Endodermal cell (in vitro differentiated cells): ENCODE data around the gene ATP13A3. TPM values are rescaled to one million over a fixed set of nuclear protein-coding genes. Genes with fewer than 3 reads are reported as not detected.

ENCODE experiments used
- DNase-seq: peaks from one replicate; pipeline ENCODE4 v3.0.0-alpha.2; 2017
- H3K27ac ChIP-seq: 2 replicates; pipeline ENCODE4 v1.5.1; 2013; ENCODE audit warnings: mild to moderate bottlenecking, low read depth, low read length, moderate library complexity
- H3K27me3 ChIP-seq: 2 replicates; pipeline ENCODE4 v1.6.1; 2013; ENCODE audit warnings: mild to moderate bottlenecking, low read length, moderate library complexity; ENCODE audit not compliant: insufficient read depth, control insufficient read depth, poor library complexity, severe bottlenecking
- H3K36me3 ChIP-seq: 2 replicates; pipeline ENCODE4 v1.7.0; 2013; ENCODE audit warnings: mild to moderate bottlenecking, low read length, moderate library complexity; ENCODE audit not compliant: control insufficient read depth, insufficient read depth
- H3K4me1 ChIP-seq: one replicate; pipeline ENCODE4 v1.7.0; 2013; ENCODE audit warnings: low read length; ENCODE audit not compliant: control insufficient read depth, insufficient read depth
- H3K4me3 ChIP-seq: 2 replicates; pipeline ENCODE4 v1.5.1; 2013; ENCODE audit warnings: mild to moderate bottlenecking, low read length, moderate library complexity
- H3K9ac ChIP-seq: 2 replicates; pipeline ENCODE4 v1.6.1; 2013; ENCODE audit warnings: mild to moderate bottlenecking, low read length, moderate library complexity; ENCODE audit not compliant: poor library complexity, severe bottlenecking; ENCODE audit errors: extremely low read depth
- H3K9me3 ChIP-seq: 2 replicates; pipeline ENCODE4 v1.6.1; 2013; ENCODE audit warnings: mild to moderate bottlenecking, low read length, moderate library complexity; ENCODE audit not compliant: control insufficient read depth
- H3K27ac Mint-ChIP-seq: 2 replicates; pipeline ENCODE4 v1.8.0; 2020; ENCODE audit warnings: mixed read lengths
- H3K27me3 Mint-ChIP-seq: 2 replicates; pipeline ENCODE4 v1.8.0; 2021; ENCODE audit warnings: mild to moderate bottlenecking, mixed read lengths; ENCODE audit not compliant: insufficient read depth
- H3K36me3 Mint-ChIP-seq: 2 replicates; pipeline ENCODE4 v1.8.0; 2020; ENCODE audit warnings: low read depth, mixed read lengths
- H3K4me1 Mint-ChIP-seq: 2 replicates; pipeline ENCODE4 v1.8.0; 2020; ENCODE audit warnings: mixed read lengths
- H3K4me3 Mint-ChIP-seq: 2 replicates; pipeline ENCODE4 v1.8.0; 2020; ENCODE audit warnings: mild to moderate bottlenecking, moderate library complexity, mixed read lengths
- H3K9me3 Mint-ChIP-seq: 2 replicates; pipeline ENCODE4 v1.8.0; 2020; ENCODE audit warnings: mild to moderate bottlenecking, mixed read lengths
- WGBS, 2 experiments: methylation state at CpG; one replicate each; pipeline versions ENCODE4 v1.1.5 to v1.1.7; 2013; ENCODE audit warnings: missing lambda C conversion rate in 2 of 2, mixed read lengths in 1 of 2; ENCODE audit not compliant: insufficient coverage in 1 of 2, insufficient read length in 1 of 2; 5-methylcytosine and 5-hydroxymethylcytosine counted together
- total RNA-seq, 2 donors: library from RNA; stranded (reverse); fragmentation: NEBNext Ultra II Directional in 1 of 2; extraction: Animal tissue kit (Norgen Biotek cat#: 25700) in 1 of 2; gene quantifications; 2 replicates in 1 of 2; 3 replicates in 1 of 2; pipeline ENCODE4 v1.2.1, GENCODE V29; 2021
- TF ChIP-seq, protein P1 (sequence below): fragments of 200-600 bp; sonication (generic); conservative IDR thresholded peaks from 2 replicates; pipeline ENCODE4 v1.5.0; 2021; ENCODE audit warnings: antibody characterized with exemption, mild to moderate bottlenecking

The ATP13A3 gene
- total RNA-seq, 2 donors from 2014 or later: 99.7 to 125 TPM

DNA sequence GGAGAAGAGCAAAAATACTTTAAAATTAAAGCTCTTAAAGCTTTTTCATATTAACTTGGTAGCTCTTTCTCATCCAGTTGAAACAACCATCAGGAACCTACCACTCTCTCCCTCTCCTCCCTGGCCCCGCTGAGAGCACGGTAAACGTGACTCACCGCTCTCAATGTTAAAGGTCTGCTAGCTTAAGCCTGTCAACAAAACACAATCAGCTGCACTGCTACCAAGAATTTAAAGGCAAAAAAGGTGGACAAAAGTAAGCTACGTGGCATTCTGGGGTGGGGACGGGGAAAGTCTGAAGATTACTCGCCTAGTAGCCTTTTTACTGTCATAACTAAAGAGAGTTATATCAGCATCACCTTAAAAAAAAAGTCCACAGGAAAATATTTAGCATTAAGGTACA, 79.4 kb downstream of the ATP13A3 start:
- H3K4me1 Mint-ChIP-seq: peaks cover 2% of the 10 kb centered on the region
- 73 to 81% methylated on average over 2 to 7 of the region's 7 CpGs for WGBS, 2 experiments

DNA sequence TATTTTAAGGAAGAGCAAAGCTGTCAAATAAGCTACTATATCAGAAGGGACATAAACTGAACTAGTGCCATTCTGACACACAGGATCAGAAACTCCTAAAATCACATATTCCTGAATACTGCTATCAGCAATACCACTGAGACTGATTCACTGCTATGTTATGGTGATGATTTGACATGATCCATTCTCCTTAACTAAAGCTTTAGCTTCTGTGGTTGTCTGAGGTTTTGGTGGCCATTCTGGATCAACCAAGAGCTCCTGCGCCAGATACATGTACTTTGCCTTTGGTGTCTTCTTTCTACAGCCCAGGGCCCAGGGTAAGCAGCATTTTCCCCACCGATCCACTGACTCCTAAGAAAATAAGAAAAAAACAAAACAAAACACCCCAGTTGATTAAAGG, 81.0 kb downstream of the ATP13A3 start:
- no peaks in the 10 kb centered on the region for H3K27me3 Mint-ChIP-seq
- DNase-seq: no peak
- Histone ChIP-seq H3K27ac (no peak overlapping the region), H3K36me3 (peaks cover 48% of the 10 kb centered on the region), H3K9ac (no peak overlapping the region), H3K4me3 (no peak overlapping the region), H3K27me3 (no peaks in the 10 kb centered on the region), H3K9me3 (no peaks in the 10 kb centered on the region), H3K4me1 (peaks cover 5% of the 10 kb centered on the region)
- H3K4me1 Mint-ChIP-seq: peaks cover 2% of the 10 kb centered on the region
- TF ChIP-seq, protein P1, sequence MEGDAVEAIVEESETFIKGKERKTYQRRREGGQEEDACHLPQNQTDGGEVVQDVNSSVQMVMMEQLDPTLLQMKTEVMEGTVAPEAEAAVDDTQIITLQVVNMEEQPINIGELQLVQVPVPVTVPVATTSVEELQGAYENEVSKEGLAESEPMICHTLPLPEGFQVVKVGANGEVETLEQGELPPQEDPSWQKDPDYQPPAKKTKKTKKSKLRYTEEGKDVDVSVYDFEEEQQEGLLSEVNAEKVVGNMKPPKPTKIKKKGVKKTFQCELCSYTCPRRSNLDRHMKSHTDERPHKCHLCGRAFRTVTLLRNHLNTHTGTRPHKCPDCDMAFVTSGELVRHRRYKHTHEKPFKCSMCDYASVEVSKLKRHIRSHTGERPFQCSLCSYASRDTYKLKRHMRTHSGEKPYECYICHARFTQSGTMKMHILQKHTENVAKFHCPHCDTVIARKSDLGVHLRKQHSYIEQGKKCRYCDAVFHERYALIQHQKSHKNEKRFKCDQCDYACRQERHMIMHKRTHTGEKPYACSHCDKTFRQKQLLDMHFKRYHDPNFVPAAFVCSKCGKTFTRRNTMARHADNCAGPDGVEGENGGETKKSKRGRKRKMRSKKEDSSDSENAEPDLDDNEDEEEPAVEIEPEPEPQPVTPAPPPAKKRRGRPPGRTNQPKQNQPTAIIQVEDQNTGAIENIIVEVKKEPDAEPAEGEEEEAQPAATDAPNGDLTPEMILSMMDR: no peak
- H3K36me3 Mint-ChIP-seq: peaks cover 29% of the 10 kb centered on the region
- H3K27ac Mint-ChIP-seq: peak overlapping the region; percentile 18
- 87% methylated on average over 2 of the region's 2 CpGs; no CpG with 5 or more reads in 1 of the 2 experiments for WGBS, 2 experiments
- H3K9me3 Mint-ChIP-seq: no peaks in the 10 kb centered on the region
- H3K4me3 Mint-ChIP-seq: no peak overlapping the region

More for the DNA sequence above, 79.4 kb downstream of the ATP13A3 start:
- Mint-ChIP-seq H3K9me3 (no peaks in the 10 kb centered on the region), H3K36me3 (peaks cover 34% of the 10 kb centered on the region), H3K4me3 (no peak overlapping the region), H3K27ac (no peak overlapping the region), H3K27me3 (no peaks in the 10 kb centered on the region)
- DNase-seq: no peak
- no peak overlapping the region for H3K4me3 ChIP-seq
- H3K9ac ChIP-seq: no peak overlapping the region
- H3K9me3 ChIP-seq: no peaks in the 10 kb centered on the region
- H3K27ac ChIP-seq: no peak overlapping the region
- peaks cover 64% of the 10 kb centered on the region for H3K36me3 ChIP-seq
- no peaks in the 10 kb centered on the region for H3K4me1 ChIP-seq
- no peaks in the 10 kb centered on the region for H3K27me3 ChIP-seq
- TF ChIP-seq, protein P1: no peak

DNA sequence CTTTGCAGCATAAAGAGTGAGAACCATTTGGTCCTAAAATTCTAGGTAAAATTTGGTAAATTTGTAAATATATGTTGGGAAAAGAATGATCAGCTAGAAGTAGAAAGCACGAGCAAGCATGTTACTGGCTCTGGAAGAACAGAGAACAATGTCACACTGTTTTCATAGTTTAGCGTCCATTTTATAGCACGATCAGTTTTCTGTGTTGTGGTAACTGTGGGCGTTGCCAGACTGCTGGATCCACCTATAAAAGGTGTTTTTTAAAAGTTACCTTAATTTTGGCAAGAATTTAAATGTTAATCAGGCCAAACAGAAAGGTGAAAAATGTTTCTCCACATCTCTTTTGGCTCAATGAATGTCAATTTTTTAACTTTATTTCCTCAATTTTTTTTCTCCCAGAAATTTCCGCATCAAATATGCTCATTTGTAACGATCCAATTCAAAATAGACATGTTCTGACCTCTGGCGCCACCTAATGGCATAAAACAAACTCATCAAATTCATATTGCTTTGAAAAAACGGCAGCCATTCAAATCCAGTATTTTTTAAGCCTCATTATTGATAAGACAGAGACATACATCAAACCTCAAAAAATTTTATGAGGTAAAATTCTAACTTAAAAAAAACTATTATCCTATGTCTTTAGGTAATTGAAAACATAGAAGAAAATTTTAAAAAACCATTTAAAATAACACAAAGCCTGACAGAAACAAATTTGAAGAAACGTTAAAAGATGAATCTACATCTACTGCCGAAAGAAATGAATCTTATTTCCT, 82.2 kb downstream of the ATP13A3 start:
- no peak overlapping the region for H3K4me3 Mint-ChIP-seq
- DNase-seq: no peak
- WGBS, 2 experiments: 74 to 75% methylated on average over 9 to 10 of the region's 10 CpGs

More for the DNA sequence above, 82.2 kb downstream of the ATP13A3 start:
- Mint-ChIP-seq H3K4me1 (peaks cover 2% of the 10 kb centered on the region), H3K9me3 (no peaks in the 10 kb centered on the region), H3K27me3 (no peaks in the 10 kb centered on the region), H3K27ac (no peak overlapping the region), H3K36me3 (peaks cover 24% of the 10 kb centered on the region)
- no peak overlapping the region for H3K4me3 ChIP-seq
- no peak overlapping the region for H3K9ac ChIP-seq
- H3K27ac ChIP-seq: no peak overlapping the region
- H3K27me3 ChIP-seq: peaks cover 2% of the 10 kb centered on the region
- H3K4me1 ChIP-seq: peaks cover 5% of the 10 kb centered on the region
- peaks cover 48% of the 10 kb centered on the region for H3K36me3 ChIP-seq
- TF ChIP-seq, protein P1: peak; percentile 90
- H3K9me3 ChIP-seq: no peaks in the 10 kb centered on the region
